A204.1 (cell line): ENCODE measurements around the gene OR10H4.
"Not testable (repeated sequence)": the region's sequence is repeated elsewhere in the genome, so short reads cannot be mapped to it uniquely, and the experiment has no call there.

Experiments
- FAIRE-seq: peaks from 2 replicates; lab custom pipeline; 2012; peaks lifted over from hg19 to GRCh38; lab: Jason Lieb, UNC

The OR10H4 gene

GRCh38 chr19:15948223-15949058 lies at the start of gene OR10H4:
Gene OR10H4 (plus strand): TSS chr19:15949008. CDS start chr19:15949008, 0 bp downstream.
- no peak for FAIRE-seq

GRCh38 chr19:15899561-15899960 lies 49.2 kb upstream of the OR10H4 start:
- FAIRE-seq, result not testable (repeated sequence)

- not testable (repeated sequence) for FAIRE-seq
Measured at GRCh38 chr19:15900032-15900431, 48.8 kb upstream of the OR10H4 start.

GRCh38 chr19:15900504-15900903 lies 48.3 kb upstream of the OR10H4 start:
- FAIRE-seq, result no peak

GRCh38 chr19:15902254-15902653 lies 46.6 kb upstream of the OR10H4 start:
- no peak for FAIRE-seq

GRCh38 chr19:15902898-15903297 lies 45.9 kb upstream of the OR10H4 start:
- not testable (repeated sequence) for FAIRE-seq

GRCh38 chr19:15905026-15905425 lies 43.8 kb upstream of the OR10H4 start:
- FAIRE-seq, result no peak

- no peak for FAIRE-seq
Measured at GRCh38 chr19:15911599-15912235, 37.1 kb upstream of the OR10H4 start.

GRCh38 chr19:15913384-15913783 lies 35.4 kb upstream of the OR10H4 start:
- FAIRE-seq, result no peak

GRCh38 chr19:15913830-15914229 lies 35.0 kb upstream of the OR10H4 start:
- no peak for FAIRE-seq

GRCh38 chr19:15915109-15915508 lies 33.7 kb upstream of the OR10H4 start:
- FAIRE-seq, result no peak

- no peak for FAIRE-seq
Measured at GRCh38 chr19:15919243-15919642, 29.6 kb upstream of the OR10H4 start.

GRCh38 chr19:15922021-15922420 lies 26.8 kb upstream of the OR10H4 start:
- no peak for FAIRE-seq

- no peak for FAIRE-seq
Measured at GRCh38 chr19:15923702-15924101, 25.1 kb upstream of the OR10H4 start.

- no peak for FAIRE-seq
Measured at GRCh38 chr19:15926484-15926883, 22.3 kb upstream of the OR10H4 start.

- no peak for FAIRE-seq
Measured at GRCh38 chr19:15928321-15928720, 20.5 kb upstream of the OR10H4 start.

- not testable (repeated sequence) for FAIRE-seq
Measured at GRCh38 chr19:15933761-15934331, 15.0 kb upstream of the OR10H4 start.

GRCh38 chr19:15934332-15935078 lies 14.3 kb upstream of the OR10H4 start, which contains the start of gene CYP4F11:
Gene CYP4F11 (minus strand): TSS chr19:15934529. CDS start chr19:15934408, 121 bp downstream.
- no peak for FAIRE-seq

GRCh38 chr19:15935167-15935702 lies 13.6 kb upstream of the OR10H4 start:
- FAIRE-seq, result no peak

GRCh38 chr19:15936173-15936572 lies 12.6 kb upstream of the OR10H4 start:
- no peak for FAIRE-seq

- no peak for FAIRE-seq
Measured at GRCh38 chr19:15936950-15937349, 11.9 kb upstream of the OR10H4 start.

- no peak for FAIRE-seq
Measured at GRCh38 chr19:15937771-15938170, 11.0 kb upstream of the OR10H4 start.
